ENCODE measurements around the gene AIF1L. TPM values are rescaled to one million over a fixed set of nuclear protein-coding genes. Genes with fewer than 3 reads are reported as not detected.

The AIF1L gene
- total RNA-seq, 1 experiment from 2014 or later, result 0.53 TPM

Other genes with a start within 250 kb of the AIF1L start
- not detected in 2 replicates for gene QRFP, start 199.7 kb upstream of the AIF1L start, total RNA-seq (2014; rRNA removed; shearing (Covaris generic))
- gene FIBCD1, start 157.3 kb upstream of the AIF1L start, total RNA-seq (2014; rRNA removed; shearing (Covaris generic)), result 2.8 TPM in 1 of 2 replicates, not detected in the other
- gene LAMC3, start 87.4 kb upstream of the AIF1L start, total RNA-seq (2014; rRNA removed; shearing (Covaris generic)), result not detected in 2 replicates
- 33.2 and 36.1 TPM in 2 replicates for gene NUP214, start 29.1 kb downstream of the AIF1L start, total RNA-seq (2014; rRNA removed; shearing (Covaris generic))
- 2.2 and 2.4 TPM in 2 replicates for gene FAM78A, start 180.0 kb downstream of the AIF1L start, total RNA-seq (2014; rRNA removed; shearing (Covaris generic))
- gene PLPP7, start 193.2 kb downstream of the AIF1L start, total RNA-seq (2014; rRNA removed; shearing (Covaris generic)), result 1.8 TPM in 2 replicates

All from SJCRH30 (cell line).